Activated T-helper 17 cell treated with anti-CD3 and anti-CD28 coated beads, Interleukin-2, amount 50 U/mL, for 72 hours (primary cell): ENCODE results near the gene PRKN. TPM values are rescaled to one million over a fixed set of nuclear protein-coding genes. Genes with fewer than 3 reads are reported as not detected.

Experiments
- ATAC-seq: fragments of 150-1000 bp; cut with Tn5 transposase; replicated peaks from 2 replicates; pipeline ENCODE4 v1.10.0; 2021; ENCODE audit warnings: mild to moderate bottlenecking, moderate library complexity
- H3K27ac Mint-ChIP-seq: one replicate; pipeline ENCODE4 v1.8.0; 2022; ENCODE audit warnings: mixed read lengths
- H3K27me3 Mint-ChIP-seq: one replicate; pipeline ENCODE4 v1.8.0; 2022; ENCODE audit warnings: mixed read lengths
- H3K36me3 Mint-ChIP-seq: one replicate; pipeline ENCODE4 v1.8.0; 2022; ENCODE audit warnings: low read depth, mild to moderate bottlenecking, mixed read lengths
- H3K4me1 Mint-ChIP-seq: one replicate; pipeline ENCODE4 v1.8.0; 2022; ENCODE audit warnings: mixed read lengths
- H3K4me3 Mint-ChIP-seq: one replicate; pipeline ENCODE4 v1.8.0; 2022; ENCODE audit warnings: mild to moderate bottlenecking, mixed read lengths
- H3K9me3 Mint-ChIP-seq: one replicate; pipeline ENCODE4 v1.8.0; 2022; ENCODE audit warnings: mixed read lengths
- total RNA-seq, 2 donors: library from RNA; stranded (reverse); gene quantifications; one replicate each; pipeline ENCODE4 v1.2.3, GENCODE V29; 2022

The PRKN gene
- under 1 TPM; 0.84 to 0.87 TPM for total RNA-seq

DNA sequence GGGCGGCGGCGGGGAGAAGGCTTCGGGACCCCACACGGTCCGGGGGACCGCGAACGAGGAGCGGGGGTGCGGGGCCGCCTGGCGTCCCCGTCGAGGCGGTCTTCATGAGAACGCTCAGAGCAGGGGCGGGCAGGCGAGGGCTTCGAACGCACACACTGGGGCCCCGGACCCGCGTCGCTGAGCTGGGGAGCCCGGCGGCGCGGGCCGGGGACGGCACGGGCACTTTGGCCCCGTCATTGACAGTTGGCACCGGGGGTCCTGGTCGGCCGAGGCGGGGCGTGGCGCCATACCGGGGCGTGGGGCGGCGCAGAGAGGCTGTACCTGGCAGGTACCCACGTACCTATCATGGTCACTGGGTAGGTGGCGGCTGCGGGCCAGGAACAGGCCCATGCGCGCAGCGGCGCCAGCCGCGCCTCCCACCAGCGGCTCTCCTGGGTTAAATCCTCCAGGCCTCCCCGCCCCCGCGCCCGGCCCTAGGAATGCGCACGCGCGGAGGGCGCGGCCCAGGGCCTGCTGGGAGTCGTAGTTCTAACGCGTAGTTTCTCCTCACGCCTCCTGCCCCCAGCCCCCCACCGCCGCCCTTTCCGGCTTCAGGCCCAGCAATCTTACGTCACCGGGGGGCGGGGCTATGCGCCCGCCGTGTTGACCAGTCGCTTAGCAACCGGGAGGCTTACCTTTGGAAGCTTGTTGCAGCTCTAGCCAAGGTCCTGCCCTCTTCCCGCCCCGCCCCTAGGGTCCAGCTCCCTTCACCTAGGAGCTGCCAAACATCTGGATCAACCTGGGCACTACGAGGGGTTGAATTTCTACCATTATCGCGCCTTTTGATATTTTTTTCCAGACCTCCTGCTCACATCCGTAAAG, at the start of gene PRKN, which contains the start of gene PACRG:
PRKN (minus strand) TSS at position 445 of the 861 bp plus-strand sequence.
PACRG (plus strand) TSS at position 653 of the 861 bp plus-strand sequence.
- peak; percentile 95 for ATAC-seq
- H3K9me3 Mint-ChIP-seq, result no peaks in the 10 kb centered on the region
- peaks cover 6% of the 10 kb centered on the region for H3K4me1 Mint-ChIP-seq
- no peaks in the 10 kb centered on the region for H3K27me3 Mint-ChIP-seq
- H3K4me3 Mint-ChIP-seq, result peak within 1 kb of the TSS; percentile 82
- H3K27ac Mint-ChIP-seq, result peak within 1 kb of the TSS; percentile 96
- no peaks in the 10 kb centered on the region for H3K36me3 Mint-ChIP-seq

DNA sequence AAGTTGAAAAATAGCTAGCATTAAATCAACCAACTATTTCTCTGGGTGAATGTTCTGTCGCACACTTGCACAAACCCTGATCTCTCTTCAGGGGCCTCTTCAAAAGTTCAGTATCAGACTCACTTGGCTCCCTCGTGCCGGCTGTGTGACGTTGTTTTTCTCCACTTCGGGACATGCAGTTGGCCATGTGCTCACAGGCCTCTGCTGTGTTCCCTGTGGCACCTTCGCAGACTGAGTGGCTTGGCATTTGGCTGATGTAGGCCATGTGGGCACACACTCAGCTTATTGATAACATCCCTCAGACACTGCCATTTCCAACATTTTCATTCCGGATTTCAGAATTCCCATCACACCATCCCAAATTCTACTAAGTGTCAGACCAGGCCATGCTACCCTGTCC, 49.5 kb upstream of the PRKN start:
- H3K27me3 Mint-ChIP-seq, result peaks cover 5% of the 10 kb centered on the region
- no peak overlapping the region for H3K27ac Mint-ChIP-seq
- no peak for ATAC-seq

DNA sequence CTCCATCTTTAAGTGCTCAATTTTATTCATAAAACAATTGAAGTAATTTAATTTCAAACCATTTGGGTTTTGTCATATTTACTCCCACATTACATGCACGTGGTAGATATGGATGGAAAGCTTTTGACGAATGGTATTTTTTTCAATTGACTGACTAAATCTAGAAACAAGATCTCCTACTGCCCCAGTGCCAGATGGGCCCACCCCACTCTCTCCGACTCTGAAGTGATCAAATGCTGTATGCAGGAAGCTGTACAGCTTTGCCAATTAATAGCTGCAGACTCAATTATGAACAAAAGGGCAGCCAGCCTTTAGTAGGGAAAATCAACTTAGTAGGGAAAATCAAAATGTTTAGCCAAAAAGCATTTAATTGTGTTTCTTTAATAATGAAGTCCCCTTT, 46.4 kb upstream of the PRKN start:
- no peaks in the 10 kb centered on the region for H3K36me3 Mint-ChIP-seq
- ATAC-seq, result no peak
- H3K4me1 Mint-ChIP-seq, result no peaks in the 10 kb centered on the region
- no peak overlapping the region for H3K27ac Mint-ChIP-seq
- H3K9me3 Mint-ChIP-seq, result peaks cover 4% of the 10 kb centered on the region
- H3K27me3 Mint-ChIP-seq, result no peaks in the 10 kb centered on the region
- H3K4me3 Mint-ChIP-seq, result no peak overlapping the region

More for the DNA sequence above, 49.5 kb upstream of the PRKN start:
- H3K4me3 Mint-ChIP-seq, result no peak overlapping the region
- H3K4me1 Mint-ChIP-seq, result no peaks in the 10 kb centered on the region
- peaks cover 14% of the 10 kb centered on the region for H3K9me3 Mint-ChIP-seq
- H3K36me3 Mint-ChIP-seq, result no peaks in the 10 kb centered on the region

DNA sequence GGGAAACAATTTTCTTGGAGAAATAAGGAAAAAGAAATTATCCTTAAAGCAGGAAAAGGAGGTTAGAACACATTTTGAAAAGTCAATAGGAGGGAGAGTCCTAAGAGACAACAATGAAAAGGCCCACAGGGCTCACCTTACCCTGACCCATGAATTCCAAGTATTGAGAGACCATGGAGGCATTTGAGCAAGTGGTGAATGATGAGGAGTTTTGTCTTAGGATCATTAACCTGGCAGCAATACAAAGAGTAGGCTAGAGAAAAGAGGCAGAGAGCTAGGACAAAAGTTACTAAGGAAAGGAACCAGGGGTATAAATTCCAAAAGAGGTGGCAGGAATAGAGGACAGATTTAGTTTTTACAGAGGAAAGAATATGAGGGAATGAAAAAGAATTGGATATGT, 44.9 kb upstream of the PRKN start:
- no peaks in the 10 kb centered on the region for H3K27me3 Mint-ChIP-seq
- ATAC-seq, result no peak
- H3K9me3 Mint-ChIP-seq, result no peaks in the 10 kb centered on the region
- no peak overlapping the region for H3K4me3 Mint-ChIP-seq
- H3K4me1 Mint-ChIP-seq, result no peaks in the 10 kb centered on the region
- no peaks in the 10 kb centered on the region for H3K36me3 Mint-ChIP-seq
- H3K27ac Mint-ChIP-seq, result no peak overlapping the region

DNA sequence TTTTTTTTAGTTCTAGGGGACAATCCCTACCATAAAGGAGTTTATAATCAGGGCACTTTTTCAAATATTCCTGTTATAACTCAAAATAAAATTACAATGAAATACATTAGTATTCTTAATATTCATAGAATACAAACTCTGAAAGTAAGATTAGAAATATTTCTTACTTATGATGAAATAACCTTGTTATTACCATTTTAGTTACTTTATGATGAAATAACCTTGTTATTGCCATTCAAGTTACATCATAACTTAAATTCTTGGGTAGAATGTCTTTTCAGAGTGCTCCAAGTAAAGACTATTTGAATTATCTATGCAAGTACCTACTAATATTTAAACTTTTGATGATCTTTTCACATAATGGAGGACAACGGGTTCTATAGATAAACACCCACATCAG, 43.4 kb upstream of the PRKN start:
- Mint-ChIP-seq H3K9me3 (no peaks in the 10 kb centered on the region), H3K36me3 (no peaks in the 10 kb centered on the region), H3K4me1 (no peaks in the 10 kb centered on the region), H3K4me3 (no peak overlapping the region), H3K27ac (no peak overlapping the region), H3K27me3 (peaks cover 3% of the 10 kb centered on the region)
- no peak for ATAC-seq

DNA sequence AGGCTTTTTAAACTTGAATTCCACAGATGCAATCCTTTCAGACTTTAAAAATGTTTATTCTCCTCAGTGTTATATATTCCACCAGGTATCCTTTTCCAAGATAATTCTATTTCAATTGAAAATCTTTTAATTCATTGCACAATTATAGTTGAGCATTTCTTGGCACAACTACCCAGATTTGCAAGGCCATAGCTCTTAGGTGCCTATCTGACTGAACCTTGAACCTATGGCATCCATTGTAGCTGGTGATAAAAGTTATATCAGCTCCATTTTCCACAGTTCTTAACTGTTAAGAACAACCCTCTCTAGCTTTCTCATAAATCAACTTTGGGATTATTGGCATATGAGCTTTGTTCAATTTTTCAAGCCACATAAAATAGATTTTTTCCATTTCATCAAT, 42.6 kb upstream of the PRKN start:
- H3K36me3 Mint-ChIP-seq, result no peaks in the 10 kb centered on the region
- H3K4me1 Mint-ChIP-seq, result no peaks in the 10 kb centered on the region
- H3K27ac Mint-ChIP-seq, result no peak overlapping the region
- peaks cover 3% of the 10 kb centered on the region for H3K27me3 Mint-ChIP-seq
- no peak overlapping the region for H3K4me3 Mint-ChIP-seq
- no peaks in the 10 kb centered on the region for H3K9me3 Mint-ChIP-seq
- ATAC-seq, result no peak

DNA sequence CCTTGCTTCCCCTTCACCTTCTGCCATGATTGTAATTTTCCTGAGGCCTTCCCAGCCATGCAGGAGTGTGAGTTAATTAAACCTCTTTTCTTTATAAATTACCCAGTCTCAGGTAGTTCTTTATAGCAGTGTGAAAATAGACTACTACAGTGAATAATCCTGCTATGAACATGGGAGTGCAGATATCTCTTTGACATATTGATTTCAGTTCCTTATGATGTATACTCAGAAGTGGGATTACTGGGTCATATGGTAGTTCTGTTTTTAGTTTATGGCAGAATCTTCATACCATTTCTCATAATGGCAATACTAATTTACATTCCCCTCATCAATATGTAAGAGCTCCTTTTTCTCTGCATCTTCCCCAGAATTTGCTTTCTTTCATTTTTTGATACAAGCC, 26.2 kb upstream of the PRKN start:
- ATAC-seq, result peak; percentile 44
- Mint-ChIP-seq H3K27me3 (no peaks in the 10 kb centered on the region), H3K4me3 (no peak overlapping the region), H3K9me3 (no peaks in the 10 kb centered on the region), H3K27ac (no peak overlapping the region), H3K4me1 (no peaks in the 10 kb centered on the region), H3K36me3 (no peaks in the 10 kb centered on the region)

DNA sequence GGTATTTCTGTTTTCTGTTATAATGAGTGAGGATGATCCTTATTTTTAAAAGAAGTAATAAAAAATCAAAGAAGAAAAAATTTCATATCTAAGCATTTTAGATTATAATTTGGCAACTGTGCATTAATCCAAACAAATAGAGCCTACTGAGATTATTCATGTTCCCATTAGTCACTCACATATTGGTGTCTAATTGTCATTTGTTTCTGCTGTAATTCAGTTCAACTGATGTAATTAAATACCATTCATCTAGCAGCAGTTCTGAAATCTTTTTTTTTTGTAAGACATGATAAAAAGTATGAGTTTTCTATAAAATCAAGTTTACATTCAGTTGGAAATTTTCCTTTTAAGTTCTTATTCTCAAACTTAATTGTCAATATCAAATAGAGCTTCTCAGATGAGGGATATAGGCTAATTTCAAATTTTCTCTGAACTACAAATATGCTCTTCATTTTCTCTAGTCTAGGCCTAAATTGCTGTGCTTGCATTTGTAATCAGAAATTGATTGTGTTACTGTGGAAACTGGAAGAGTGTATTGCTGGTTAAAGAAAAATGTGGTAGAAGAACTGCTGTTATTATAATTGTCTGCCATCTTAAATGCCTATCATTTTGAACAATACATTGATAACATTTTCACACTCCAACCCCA, 23.8 kb upstream of the PRKN start:
- H3K36me3 Mint-ChIP-seq, result no peaks in the 10 kb centered on the region
- no peak for ATAC-seq
- H3K27me3 Mint-ChIP-seq, result no peaks in the 10 kb centered on the region
- H3K27ac Mint-ChIP-seq, result no peak overlapping the region
- H3K9me3 Mint-ChIP-seq, result no peaks in the 10 kb centered on the region
- no peaks in the 10 kb centered on the region for H3K4me1 Mint-ChIP-seq
- H3K4me3 Mint-ChIP-seq, result no peak overlapping the region

DNA sequence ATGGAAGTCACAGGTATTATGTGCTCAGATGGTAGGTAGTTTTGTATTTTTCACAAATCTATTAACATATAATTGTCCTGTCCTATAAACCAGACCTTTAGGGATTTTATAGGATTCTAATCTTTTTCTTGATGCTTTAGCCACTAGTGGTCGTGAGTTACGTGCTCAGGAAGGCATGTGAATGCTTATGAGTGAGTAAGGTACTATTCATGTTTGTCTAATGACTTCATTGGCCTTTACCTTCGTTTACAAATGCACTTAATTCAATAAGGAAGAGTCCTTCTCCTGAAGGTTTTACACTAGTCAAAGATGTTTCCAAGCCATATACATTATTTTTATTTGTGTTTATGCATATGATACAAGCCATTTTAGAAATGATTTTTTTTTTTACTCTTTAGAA, 23.2 kb upstream of the PRKN start:
- no peaks in the 10 kb centered on the region for H3K27me3 Mint-ChIP-seq
- H3K4me1 Mint-ChIP-seq, result no peaks in the 10 kb centered on the region
- H3K36me3 Mint-ChIP-seq, result no peaks in the 10 kb centered on the region
- no peak for ATAC-seq
- H3K9me3 Mint-ChIP-seq, result no peaks in the 10 kb centered on the region
- no peak overlapping the region for H3K27ac Mint-ChIP-seq
- H3K4me3 Mint-ChIP-seq, result no peak overlapping the region

DNA sequence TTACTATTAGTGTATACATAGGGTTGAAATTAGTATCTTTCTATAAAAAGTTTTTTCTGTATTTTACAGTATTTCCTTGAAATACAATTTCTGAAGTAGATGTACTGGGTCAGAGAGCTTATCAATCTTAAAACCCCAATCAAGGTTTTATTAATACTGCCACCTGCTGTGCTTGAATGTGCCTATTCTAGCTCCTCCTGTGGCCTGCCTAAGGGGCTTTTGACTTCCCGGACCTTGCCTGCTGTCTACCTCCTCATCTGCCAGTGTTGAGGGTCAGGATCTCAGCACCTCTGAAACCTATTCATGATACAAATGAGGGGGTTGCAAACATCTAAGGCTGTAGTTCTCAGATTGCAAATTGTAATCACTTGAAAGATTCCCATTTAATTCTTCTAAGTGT, 9.4 kb upstream of the PRKN start:
- Mint-ChIP-seq H3K27ac (no peak overlapping the region), H3K9me3 (peaks cover 6% of the 10 kb centered on the region), H3K4me3 (no peak overlapping the region), H3K36me3 (no peaks in the 10 kb centered on the region), H3K4me1 (no peaks in the 10 kb centered on the region), H3K27me3 (peaks cover under 1% of the 10 kb centered on the region)
- ATAC-seq, result no peak

DNA sequence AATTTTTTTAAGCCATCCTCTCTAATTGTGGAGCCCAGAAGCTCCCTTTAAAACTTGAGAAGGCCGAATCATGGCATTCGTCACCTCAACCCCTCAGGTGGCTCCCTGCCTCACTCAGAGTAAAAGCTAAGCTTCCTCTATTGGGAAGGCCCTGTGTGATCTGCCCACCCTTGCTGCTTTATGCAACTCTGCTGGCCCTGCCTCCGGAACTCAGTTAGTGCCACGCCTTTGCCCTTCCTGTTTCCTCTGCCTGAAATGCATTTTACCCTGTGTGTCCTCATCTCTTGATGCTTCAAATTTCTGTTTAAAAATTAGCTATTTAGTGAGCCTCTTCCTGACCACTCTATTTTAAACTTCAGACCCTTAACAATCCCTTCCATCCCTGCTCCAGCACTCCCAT, 5.9 kb upstream of the PRKN start:
- no peaks in the 10 kb centered on the region for H3K27me3 Mint-ChIP-seq
- H3K4me1 Mint-ChIP-seq, result no peaks in the 10 kb centered on the region
- peak overlapping the region; percentile 15 for H3K4me3 Mint-ChIP-seq
- no peak for ATAC-seq
- H3K36me3 Mint-ChIP-seq, result no peaks in the 10 kb centered on the region
- peak overlapping the region; percentile 79 for H3K27ac Mint-ChIP-seq
- peaks cover 6% of the 10 kb centered on the region for H3K9me3 Mint-ChIP-seq

DNA sequence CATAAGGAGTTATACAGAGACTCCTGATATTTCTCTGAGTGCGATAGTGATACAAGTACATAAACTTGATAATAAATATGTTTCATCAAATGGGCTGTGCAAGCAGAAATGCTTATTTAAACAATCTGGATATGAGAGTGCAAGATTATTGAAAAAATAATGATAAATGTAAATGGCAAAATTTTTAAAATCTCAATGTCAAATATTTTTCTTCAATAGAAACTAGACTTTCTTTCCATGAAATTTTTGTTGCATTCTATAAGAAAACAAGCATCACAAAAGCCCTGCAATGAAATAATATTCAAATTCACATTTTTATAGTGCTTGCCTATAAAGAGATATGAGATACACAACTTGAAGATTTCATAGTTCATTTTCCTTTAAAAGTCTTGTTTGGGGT, 2.9 kb upstream of the PRKN start:
- no peaks in the 10 kb centered on the region for H3K27me3 Mint-ChIP-seq
- H3K36me3 Mint-ChIP-seq, result no peaks in the 10 kb centered on the region
- no peak for ATAC-seq
- H3K27ac Mint-ChIP-seq, result no peak overlapping the region
- H3K4me3 Mint-ChIP-seq, result no peak overlapping the region
- peaks cover 6% of the 10 kb centered on the region for H3K4me1 Mint-ChIP-seq
- H3K9me3 Mint-ChIP-seq, result peaks cover 6% of the 10 kb centered on the region

DNA sequence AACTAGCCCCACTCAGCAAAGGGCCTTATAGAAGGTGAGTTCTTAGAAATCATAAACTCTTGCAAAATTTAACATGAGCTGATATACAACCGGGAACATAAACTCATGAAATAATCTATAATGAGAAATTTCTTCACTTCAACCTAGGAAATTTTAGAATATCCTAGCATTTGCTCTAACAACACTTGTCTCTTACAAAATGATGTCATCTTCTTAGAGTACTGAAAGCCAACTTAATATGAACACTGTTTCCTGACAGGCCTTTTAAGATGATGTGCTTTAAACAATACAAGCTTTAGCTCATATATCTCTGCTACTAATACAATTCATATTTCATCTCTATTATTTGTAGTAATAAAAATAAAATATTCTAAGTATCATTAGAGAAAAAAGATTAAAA, 1.1 kb upstream of the PRKN start:
- ATAC-seq, result no peak
- Mint-ChIP-seq H3K9me3 (peaks cover 5% of the 10 kb centered on the region), H3K4me1 (peaks cover 6% of the 10 kb centered on the region), H3K4me3 (peak overlapping the region; percentile 82), H3K27me3 (no peaks in the 10 kb centered on the region), H3K36me3 (no peaks in the 10 kb centered on the region), H3K27ac (peak overlapping the region; percentile 96)

DNA sequence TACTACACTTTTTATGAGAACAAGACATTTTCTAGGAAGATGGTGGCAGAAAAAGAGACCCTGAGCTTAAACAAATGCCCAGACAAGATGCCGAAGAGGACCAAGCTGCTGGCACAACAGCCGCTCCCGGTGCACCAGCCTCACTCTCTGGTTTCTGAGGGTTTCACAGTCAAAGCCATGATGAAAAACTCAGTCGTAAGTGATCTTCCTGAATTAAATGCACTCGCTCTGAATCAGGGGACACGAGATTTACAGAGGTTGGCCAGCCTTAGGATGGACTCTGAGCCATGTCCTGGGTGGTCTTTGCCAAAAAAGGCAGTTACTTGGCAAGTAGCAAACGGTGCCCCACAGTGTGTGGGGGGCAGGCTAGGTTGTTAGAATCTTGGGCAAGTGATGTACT, 631 bp upstream of the PRKN start:
- Mint-ChIP-seq H3K4me3 (peak overlapping the region; percentile 82), H3K9me3 (no peaks in the 10 kb centered on the region), H3K27ac (peak overlapping the region; percentile 96), H3K4me1 (peaks cover 6% of the 10 kb centered on the region), H3K36me3 (no peaks in the 10 kb centered on the region), H3K27me3 (no peaks in the 10 kb centered on the region)
- ATAC-seq, result no peak

DNA sequence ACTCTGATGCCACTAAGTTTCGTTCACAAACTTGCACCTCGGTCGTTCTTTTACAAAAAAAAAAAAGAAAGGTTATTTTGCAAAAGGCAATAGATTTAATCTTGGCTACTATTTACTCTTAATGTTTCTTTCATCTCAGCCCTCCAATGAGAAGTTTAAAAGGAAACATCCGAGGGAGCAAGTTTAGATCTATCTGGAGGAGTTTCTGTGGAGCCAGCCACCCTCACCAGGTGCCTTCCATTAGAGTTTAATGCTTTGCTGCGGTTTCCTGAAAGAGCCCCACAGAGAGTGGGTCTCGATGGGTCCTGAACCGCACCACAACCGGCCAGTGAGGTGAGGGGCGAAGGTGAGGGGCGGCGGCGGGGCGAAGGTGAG, 632 bp downstream of the PRKN start:
- peak overlapping the region; percentile 82 for H3K4me3 Mint-ChIP-seq

More for the DNA sequence above, 632 bp downstream of the PRKN start:
- Mint-ChIP-seq H3K36me3 (no peaks in the 10 kb centered on the region), H3K9me3 (no peaks in the 10 kb centered on the region), H3K27me3 (no peaks in the 10 kb centered on the region), H3K4me1 (peaks cover 6% of the 10 kb centered on the region), H3K27ac (peak overlapping the region; percentile 90)
- ATAC-seq, result peak; percentile 1
